GM23338 (cell line): Measurements from ENCODE around the gene EPHA8. TPM values are rescaled to one million over a fixed set of nuclear protein-coding genes. Genes with fewer than 3 reads are reported as not detected.

Source experiments
- ATAC-seq: fragments of 200-7000 bp; cut with Tn5 transposase; 3 replicates; pipeline ENCODE4 v1.9.1; 2020
- DNase-seq: peaks from one replicate; pipeline ENCODE4 v3.0.0-alpha.2; 2015; ENCODE audit warnings: low spot score
- H2AFZ ChIP-seq: fragments of 200-600 bp; sonication (generic); 2 replicates; pipeline ENCODE4 v1.8.0; 2016; ENCODE audit warnings: antibody characterized with exemption, mild to moderate bottlenecking, moderate library complexity
- H3F3A ChIP-seq: fragments of 200-600 bp; sonication (generic); replicated peaks from 2 replicates; pipeline ENCODE4 v1.8.0; 2017; ENCODE audit warnings: antibody characterized with exemption, mixed run types, low read depth
- H3K27ac ChIP-seq: fragments of 200-600 bp; sonication (generic); 2 replicates; pipeline ENCODE4 v1.6.1; 2016; ENCODE audit warnings: low read depth
- H3K27me3 ChIP-seq: fragments of 200-600 bp; sonication (generic); 2 replicates; pipeline ENCODE4 v1.8.0; 2016; ENCODE audit warnings: mild to moderate bottlenecking, mixed run types, moderate library complexity; ENCODE audit not compliant: insufficient read depth
- H3K36me3 ChIP-seq: fragments of 200-600 bp; sonication (generic); 2 replicates; pipeline ENCODE4 v1.8.0; 2016; ENCODE audit warnings: mild to moderate bottlenecking; ENCODE audit not compliant: insufficient read depth
- H3K4me1 ChIP-seq: fragments of 200-600 bp; sonication (generic); 2 replicates; pipeline ENCODE4 v1.8.0; 2016; ENCODE audit warnings: mild to moderate bottlenecking, moderate library complexity; ENCODE audit not compliant: insufficient read depth
- H3K4me2 ChIP-seq: fragments of 200-600 bp; sonication (generic); 2 replicates; pipeline ENCODE4 v1.7.1; 2017; ENCODE audit warnings: mixed run types
- H3K4me3 ChIP-seq: fragments of 200-600 bp; sonication (generic); 2 replicates; pipeline ENCODE4 v1.6.1; 2016; ENCODE audit warnings: mixed run types
- H3K79me2 ChIP-seq: fragments of 200-600 bp; sonication (generic); replicated peaks from 2 replicates; pipeline ENCODE4 v1.8.0; 2017; ENCODE audit warnings: mild to moderate bottlenecking; ENCODE audit not compliant: insufficient read depth
- H3K9me2 ChIP-seq: fragments of 200-600 bp; sonication (generic); 2 replicates; pipeline ENCODE4 v1.8.0; 2017; ENCODE audit not compliant: insufficient read depth
- H4K20me1 ChIP-seq: fragments of 200-600 bp; sonication (generic); replicated peaks from 2 replicates; pipeline ENCODE4 v1.8.0; 2017; ENCODE audit warnings: mild to moderate bottlenecking; ENCODE audit not compliant: insufficient read depth
- H3K27ac Mint-ChIP-seq: 2 replicates; pipeline ENCODE4 v1.8.0; 2020; ENCODE audit warnings: inconsistent platforms, mild to moderate bottlenecking, moderate library complexity, mixed read lengths
- H3K27me3 Mint-ChIP-seq: 3 replicates; pipeline ENCODE4 v1.8.0; 2022; ENCODE audit warnings: low read depth, mild to moderate bottlenecking, moderate library complexity, mixed read lengths, inconsistent platforms; ENCODE audit not compliant: insufficient read depth, poor library complexity
- H3K36me3 Mint-ChIP-seq: 3 replicates; pipeline ENCODE4 v1.8.0; 2021; ENCODE audit warnings: low read depth, mild to moderate bottlenecking, inconsistent platforms, moderate library complexity, mixed read lengths
- H3K4me1 Mint-ChIP-seq: 3 replicates; pipeline ENCODE4 v1.8.0; 2020; ENCODE audit warnings: mild to moderate bottlenecking, inconsistent platforms, mixed read lengths
- H3K4me3 Mint-ChIP-seq: 3 replicates; pipeline ENCODE4 v1.8.0; 2021; ENCODE audit warnings: moderate library complexity, mild to moderate bottlenecking, inconsistent platforms, mixed read lengths
- H3K9me3 Mint-ChIP-seq: 3 replicates; pipeline ENCODE4 v1.8.0; 2020; ENCODE audit warnings: moderate library complexity, mild to moderate bottlenecking, inconsistent platforms, mixed read lengths
- CREB1 ChIP-seq: fragments of 250-450 bp; sonication (Bioruptor Pico); IDR thresholded peaks from 2 replicates; pipeline ENCODE4 v1.5.0; 2020; ENCODE audit warnings: low read depth, mild to moderate bottlenecking, moderate library complexity
- CTCF ChIP-seq, 2 experiments: fragments of 200-600 bp in 1 of 2; sonication (generic) in 1 of 2; conservative IDR thresholded peaks; 2 replicates each; pipeline versions ENCODE4 v1.5.1 to v1.6.1; 2016 to 2017; ENCODE audit warnings: antibody characterized with exemption in 2 of 2, low read depth in 2 of 2, mild to moderate bottlenecking in 2 of 2, moderate library complexity in 1 of 2
- ETS1 ChIP-seq: IDR thresholded peaks from 2 replicates; pipeline ENCODE4 v1.6.1; 2016; ENCODE audit warnings: antibody characterized with exemption
- EZH2 ChIP-seq: fragments of 200-600 bp; sonication (generic); IDR thresholded peaks from one replicate; pipeline ENCODE4 v1.8.0; 2017; ENCODE audit warnings: antibody characterized with exemption, mild to moderate bottlenecking, low read depth; ENCODE audit not compliant: unreplicated experiment
- EZH2phosphoT487 ChIP-seq: fragments of 200-600 bp; sonication (generic); IDR thresholded peaks from one replicate; pipeline ENCODE4 v1.8.1; 2018; ENCODE audit warnings: antibody characterized with exemption; ENCODE audit not compliant: unreplicated experiment
- JUNB ChIP-seq: IDR thresholded peaks from one replicate; pipeline ENCODE4 v1.6.1; 2016; ENCODE audit warnings: antibody characterized with exemption; ENCODE audit not compliant: unreplicated experiment
- NANOG ChIP-seq: IDR thresholded peaks from 2 replicates; pipeline ENCODE4 v1.6.1; 2016; ENCODE audit warnings: antibody characterized with exemption, borderline replicate concordance
- POLR2AphosphoS5 ChIP-seq: IDR thresholded peaks from 2 replicates; pipeline ENCODE4 v1.6.1; 2016; ENCODE audit warnings: antibody characterized with exemption, low read depth
- REST ChIP-seq: IDR thresholded peaks from one replicate; pipeline ENCODE4 v1.6.1; 2018; ENCODE audit warnings: antibody characterized with exemption; ENCODE audit not compliant: unreplicated experiment
- ZNF331 ChIP-seq: fragments of 250-450 bp; sonication (Bioruptor Pico); IDR thresholded peaks from 2 replicates; pipeline ENCODE4 v1.5.0; 2020; ENCODE audit warnings: low read depth, mild to moderate bottlenecking, moderate library complexity
- polyA plus RNA-seq: library from polyadenylated mRNA; unstranded; fragments of >200 nt; fragmentation: Nextera tagmentation; extraction: Ambion mirVana; gene quantifications from 2 replicates; pipeline ENCODE4 v1.2.1, GENCODE V29; 2016
- total RNA-seq: library from RNA; depleted of rRNA; stranded (reverse); fragments of >200 nt; shearing (Covaris generic); gene quantifications from 2 replicates; pipeline ENCODE4 v1.2.3, GENCODE V29; 2014

EPHA8 gene
- total and polyA plus RNA-seq, 2 experiments from 2014 or later = 2.3 to 5.0 TPM

- TF ChIP-seq EZH2phosphoT487 = no peak
- TF ChIP-seq REST = no peak
- no peak for TF ChIP-seq CREB1 (CRISPR knock-in tag)
- TF ChIP-seq ETS1 = no peak
Measured at GRCh38 chr1:22645931-22646330, 82.6 kb downstream of the EPHA8 start (continued).

- H3K4me2 ChIP-seq = no peak overlapping the region
- Mint-ChIP-seq H3K4me1 (no peaks in the 10 kb centered on the region), H3K4me3 (no peak overlapping the region), H3K36me3 (no peaks in the 10 kb centered on the region), H3K27me3 (peaks cover 14% of the 10 kb centered on the region), H3K9me3 (no peaks in the 10 kb centered on the region), H3K27ac (no peak overlapping the region)
- H3K27me3 ChIP-seq = no peaks in the 10 kb centered on the region
- H3K4me1 ChIP-seq = no peaks in the 10 kb centered on the region
- ATAC-seq (no peak), DNase-seq (no peak)
- H3K4me3 ChIP-seq = no peak overlapping the region
- H3F3A ChIP-seq = no peaks in the 10 kb centered on the region; the same call in 1 of the 2 replicates
- H4K20me1 ChIP-seq = no peaks in the 10 kb centered on the region
- H3K79me2 ChIP-seq = no peaks in the 10 kb centered on the region
- no peak overlapping the region for H2AFZ ChIP-seq
- no peaks in the 10 kb centered on the region for H3K9me2 ChIP-seq
- H3K27ac ChIP-seq = no peak overlapping the region
- H3K36me3 ChIP-seq = no peaks in the 10 kb centered on the region
- TF ChIP-seq EZH2 = no peak
- no peak for TF ChIP-seq NANOG
- TF ChIP-seq ETS1 = no peak
- TF ChIP-seq POLR2AphosphoS5 = no peak
- no peak for TF ChIP-seq EZH2phosphoT487
- no peak for TF ChIP-seq CREB1 (CRISPR knock-in tag)
- TF ChIP-seq ZNF331 = no peak
- TF ChIP-seq REST = no peak
- no peak for TF ChIP-seq CTCF (conservative IDR thresholded peaks at IDR 0.05; ENCODE audit: low read depth in 2 of 2)
- no peak for TF ChIP-seq JUNB
Measured at GRCh38 chr1:22646384-22646783, 83.1 kb downstream of the EPHA8 start.
